HG03064 (cell line): ENCODE data around the gene KLF13.

Experiments
- ATAC-seq: cut with Tn5 transposase; IDR thresholded peaks from one replicate; pipeline ENCODE4 v1.9.1; 2021; ENCODE audit warnings: low read depth; ENCODE audit not compliant: unreplicated experiment

The KLF13 gene

DNA sequence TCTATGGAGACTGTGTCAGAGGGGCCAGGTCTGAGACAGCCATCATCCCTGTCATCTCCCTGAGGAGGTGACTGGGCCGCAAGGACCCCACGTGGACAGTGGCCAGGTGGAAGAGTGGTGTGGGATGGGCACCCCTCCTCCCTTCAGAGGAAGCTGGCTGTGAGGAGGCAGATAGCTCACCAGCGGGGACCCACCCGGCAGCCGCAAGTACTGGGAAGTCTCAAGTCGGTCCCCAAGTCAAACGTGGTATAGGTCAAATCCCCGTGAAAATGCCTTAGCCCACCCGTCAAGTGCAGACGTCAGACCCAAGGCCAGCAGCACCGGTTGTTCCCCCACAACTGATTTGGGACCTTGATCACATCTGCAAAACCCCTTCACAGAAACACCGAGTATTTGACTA lies 12.3 kb upstream of the KLF13 start:
- ATAC-seq, result no peak

DNA sequence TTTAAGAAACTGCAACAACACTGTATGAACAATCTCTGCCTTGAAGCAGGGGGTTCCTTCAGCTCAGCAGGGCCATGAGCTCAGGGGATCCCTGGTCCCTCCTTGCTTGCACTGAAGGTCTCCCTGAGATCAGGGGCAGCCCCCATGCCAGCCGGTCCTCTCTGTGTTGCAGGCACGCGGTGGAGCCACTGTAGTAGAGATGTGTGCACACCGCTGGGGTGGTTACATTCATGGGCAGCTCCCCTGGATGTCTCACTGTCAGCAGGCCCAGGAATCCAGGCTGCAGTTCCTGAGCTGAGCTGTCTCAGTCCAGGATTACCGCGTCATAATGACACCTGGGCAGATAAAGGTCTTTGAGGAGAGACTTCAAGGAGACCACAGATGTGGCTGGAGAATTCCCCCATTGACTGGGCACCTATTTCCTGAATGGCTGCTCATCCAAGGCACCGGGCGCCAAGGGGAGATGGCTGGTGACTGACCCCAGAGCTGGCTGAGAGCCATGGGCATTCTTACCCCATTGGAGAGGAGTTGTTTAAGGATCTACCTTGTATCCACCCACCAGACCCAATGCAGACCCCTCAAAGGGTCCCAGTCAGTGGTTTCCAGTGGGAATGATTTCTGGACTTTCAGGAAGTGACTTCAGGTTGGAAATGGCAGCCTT lies 10.4 kb upstream of the KLF13 start:
- no peak for ATAC-seq

DNA sequence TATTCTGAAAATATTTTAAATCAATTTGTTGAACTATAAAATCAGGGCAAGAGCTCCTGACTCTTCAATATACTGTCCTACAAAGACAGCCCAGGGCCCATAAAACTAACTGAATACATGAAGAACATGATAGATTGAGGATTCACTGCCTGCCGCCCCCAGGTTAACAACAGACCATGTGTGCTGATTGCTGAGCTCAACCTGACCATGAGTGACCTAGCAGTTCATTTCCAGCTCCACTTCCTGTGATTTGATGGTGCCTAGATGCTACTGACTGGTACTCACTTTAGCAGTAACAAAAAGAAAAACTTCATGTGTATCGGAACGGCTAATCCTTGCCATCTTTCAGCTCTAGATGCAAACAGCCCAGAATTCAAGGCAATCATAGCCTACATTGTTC lies 9.6 kb upstream of the KLF13 start:
- no peak for ATAC-seq

DNA sequence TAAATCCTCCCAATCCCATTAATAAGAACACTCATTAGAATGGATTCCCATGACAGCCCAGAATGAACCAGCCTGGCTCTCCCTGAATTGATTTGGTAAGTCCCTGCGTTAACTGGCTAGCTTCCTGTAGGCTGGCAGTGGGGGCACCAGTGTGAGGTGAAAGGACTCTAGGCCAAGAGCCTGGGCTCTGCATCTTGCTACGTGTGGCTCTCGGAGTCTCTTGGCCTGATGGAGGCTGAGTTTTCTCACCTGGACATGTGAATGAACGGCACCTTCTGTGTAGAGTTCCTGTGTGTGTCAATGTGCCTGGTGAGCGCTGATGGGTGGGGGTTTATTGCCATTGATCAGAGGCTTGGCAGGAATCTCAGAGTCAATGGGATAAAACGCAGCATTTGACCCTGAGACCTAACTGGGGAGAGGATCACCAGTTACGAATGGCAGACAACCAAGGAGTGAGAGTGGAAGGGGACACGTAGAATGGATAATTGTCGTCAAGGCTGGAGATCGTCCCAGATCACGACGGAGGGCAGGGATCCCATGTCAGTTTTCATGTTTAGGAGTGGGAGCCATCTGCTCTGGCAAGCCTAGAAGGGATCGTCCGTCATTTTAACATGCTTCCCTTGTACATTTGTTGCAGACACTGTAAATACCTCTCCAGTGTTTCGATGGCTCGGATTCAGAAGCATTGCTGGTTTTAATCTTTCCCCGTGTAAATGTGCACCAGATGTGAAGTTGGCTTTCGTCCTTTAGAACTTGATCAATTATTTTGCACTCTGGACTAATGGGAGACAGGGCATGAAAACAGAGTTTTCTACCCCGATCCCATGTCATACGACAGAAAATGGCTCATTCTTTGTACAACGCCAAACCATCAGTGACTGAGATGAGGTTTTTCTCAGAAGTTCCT lies 9.0 kb upstream of the KLF13 start:
- no peak for ATAC-seq

DNA sequence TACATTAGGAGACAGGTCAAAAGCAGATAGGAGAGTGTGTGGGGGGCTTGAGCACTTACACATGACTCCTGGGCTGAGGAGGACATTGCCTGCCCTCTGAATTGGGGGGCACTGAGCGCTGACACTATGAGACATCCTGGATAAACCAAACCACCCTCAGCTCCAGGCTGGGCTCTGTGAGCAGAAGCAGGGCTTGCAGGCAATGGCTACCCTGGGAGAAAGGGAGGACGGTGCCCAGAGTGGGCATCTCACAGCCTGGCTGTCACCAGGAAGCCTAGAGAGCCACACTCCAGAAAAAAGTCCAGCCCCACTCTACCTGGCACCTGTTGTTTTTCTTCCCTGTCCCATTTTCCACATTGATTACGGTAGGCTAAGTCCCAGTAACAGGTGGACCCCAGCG lies 8.2 kb upstream of the KLF13 start:
- no peak for ATAC-seq

DNA sequence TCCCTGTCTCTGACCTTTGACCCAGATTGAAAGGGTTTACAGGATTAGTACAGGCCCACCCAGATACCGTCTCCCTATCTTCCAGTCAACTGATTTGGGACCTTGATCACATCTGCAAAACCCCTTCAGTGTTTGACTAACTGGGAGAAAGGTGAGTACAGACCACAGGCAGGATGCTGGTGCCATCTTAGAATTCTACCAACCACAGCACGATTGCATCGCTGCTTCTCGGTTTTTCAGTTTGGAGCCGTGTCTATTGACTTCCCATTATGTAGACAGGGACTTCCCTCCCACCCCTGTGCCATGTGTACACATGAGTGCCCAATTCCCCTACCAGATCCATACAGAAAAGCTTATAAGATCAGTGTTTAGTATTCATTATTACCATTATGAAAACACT lies 6.6 kb upstream of the KLF13 start:
- ATAC-seq, result no peak

DNA sequence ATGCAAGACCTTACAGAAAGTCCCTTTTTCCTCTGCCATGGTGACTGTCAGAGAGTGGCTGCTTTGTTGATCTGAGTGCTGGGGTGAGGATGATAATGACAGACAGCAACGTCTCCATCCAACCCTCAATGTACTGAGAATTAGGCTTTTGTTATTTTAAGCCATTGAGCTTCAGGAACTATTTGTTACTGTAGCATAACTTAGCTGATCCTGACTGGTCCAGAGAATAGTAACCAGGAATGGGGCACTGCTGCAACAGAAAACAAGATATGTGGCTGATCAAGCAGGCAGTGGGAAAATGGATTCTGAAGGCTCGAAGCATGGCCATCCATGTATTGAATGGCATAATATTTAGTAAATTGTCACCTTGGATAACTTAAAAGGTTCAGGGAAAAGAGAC lies 5.2 kb upstream of the KLF13 start:
- no peak for ATAC-seq

DNA sequence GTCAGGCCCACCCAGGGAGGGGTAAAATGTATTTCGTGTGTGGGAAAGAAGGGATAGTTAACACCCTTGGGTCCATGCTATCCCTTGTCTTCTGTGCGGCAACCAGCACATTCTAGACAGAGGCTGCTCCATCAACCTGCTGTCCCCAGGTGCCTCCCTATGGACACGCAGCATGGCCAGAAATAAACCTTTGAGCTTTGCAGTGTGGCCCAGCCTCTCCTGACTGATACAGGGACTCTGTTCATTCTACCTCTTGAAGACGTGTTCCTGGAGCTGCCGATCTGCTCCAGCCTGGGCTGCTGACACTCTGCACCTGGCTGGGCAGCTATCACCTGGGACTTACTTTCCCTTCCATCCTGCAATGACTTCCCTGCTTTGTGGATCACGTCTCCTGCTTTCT lies 4.1 kb upstream of the KLF13 start:
- ATAC-seq, result no peak

DNA sequence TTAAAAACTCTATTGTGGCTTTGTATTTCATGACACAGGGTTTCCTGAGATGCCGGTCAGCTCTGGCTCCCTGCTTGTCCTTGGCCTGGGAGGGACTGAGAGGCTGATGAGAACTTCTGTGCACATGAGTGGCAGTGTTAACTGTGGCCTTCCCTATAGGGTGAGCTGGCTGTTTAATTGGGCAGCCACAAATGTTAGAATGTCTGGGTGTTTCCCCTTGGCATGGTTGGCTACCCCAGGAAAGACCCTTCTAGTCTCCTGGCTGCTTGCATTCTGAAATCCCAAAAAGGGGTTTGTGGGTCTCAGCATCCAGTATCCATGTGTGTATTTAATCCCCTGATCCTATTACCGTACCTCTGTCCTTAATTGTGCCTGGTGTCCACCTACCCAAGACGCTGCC lies 3.0 kb upstream of the KLF13 start:
- ATAC-seq, result no peak

DNA sequence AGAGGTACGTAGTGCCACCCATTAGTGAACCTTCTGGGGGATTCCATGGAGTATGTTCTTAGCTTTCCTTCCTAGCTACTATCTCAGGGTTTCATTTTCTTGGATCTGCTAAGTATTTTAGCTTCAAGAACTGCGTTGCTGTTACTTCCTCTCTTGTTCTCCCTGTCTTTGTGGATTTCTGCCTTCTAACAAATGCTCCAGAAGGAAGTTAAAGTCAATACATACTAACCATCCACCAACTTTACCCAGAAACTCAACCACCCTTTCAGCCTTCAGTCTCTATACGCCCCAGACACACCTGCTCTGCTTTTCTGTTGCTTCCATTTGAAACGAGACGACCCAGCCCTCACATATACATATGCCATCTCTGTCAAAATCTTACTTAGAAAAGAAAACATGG lies 2.4 kb upstream of the KLF13 start:
- no peak for ATAC-seq

DNA sequence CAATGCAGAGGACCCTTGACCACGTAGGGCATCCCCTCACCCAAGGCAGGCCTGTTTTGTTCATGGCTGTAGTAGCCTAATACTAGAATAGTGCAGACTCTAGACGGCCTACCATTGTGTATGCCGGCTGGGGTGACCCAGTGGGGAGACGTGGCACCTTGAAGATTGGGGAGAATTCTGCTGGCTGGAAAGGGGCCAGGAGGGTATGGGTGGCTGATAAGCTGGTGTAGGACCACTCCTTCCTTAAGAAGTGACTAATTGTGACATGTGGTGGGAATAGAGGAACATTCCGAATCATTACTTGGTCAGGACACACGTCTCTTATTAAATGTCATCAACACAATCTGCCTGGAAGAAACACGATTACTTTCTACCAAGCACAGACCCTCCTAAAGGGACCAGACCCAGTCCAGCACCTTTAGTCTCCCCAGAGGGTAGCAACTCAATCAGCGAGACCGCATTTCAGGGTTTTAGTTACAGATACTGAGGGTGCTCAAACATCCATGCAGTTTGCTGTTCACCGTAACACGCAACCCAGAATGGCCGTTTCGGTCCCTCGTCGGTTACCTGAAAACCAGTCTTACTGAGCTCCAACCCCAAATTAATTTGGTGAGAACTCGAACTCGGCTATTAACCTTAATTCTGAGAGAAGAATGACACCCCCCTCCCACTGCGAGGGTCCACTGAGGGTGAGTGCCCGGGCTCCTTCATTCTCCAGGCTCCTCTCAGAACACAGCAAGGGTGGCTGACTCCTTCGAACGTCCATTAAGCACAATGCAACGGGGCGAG lies 1.6 kb upstream of the KLF13 start:
- no peak for ATAC-seq

DNA sequence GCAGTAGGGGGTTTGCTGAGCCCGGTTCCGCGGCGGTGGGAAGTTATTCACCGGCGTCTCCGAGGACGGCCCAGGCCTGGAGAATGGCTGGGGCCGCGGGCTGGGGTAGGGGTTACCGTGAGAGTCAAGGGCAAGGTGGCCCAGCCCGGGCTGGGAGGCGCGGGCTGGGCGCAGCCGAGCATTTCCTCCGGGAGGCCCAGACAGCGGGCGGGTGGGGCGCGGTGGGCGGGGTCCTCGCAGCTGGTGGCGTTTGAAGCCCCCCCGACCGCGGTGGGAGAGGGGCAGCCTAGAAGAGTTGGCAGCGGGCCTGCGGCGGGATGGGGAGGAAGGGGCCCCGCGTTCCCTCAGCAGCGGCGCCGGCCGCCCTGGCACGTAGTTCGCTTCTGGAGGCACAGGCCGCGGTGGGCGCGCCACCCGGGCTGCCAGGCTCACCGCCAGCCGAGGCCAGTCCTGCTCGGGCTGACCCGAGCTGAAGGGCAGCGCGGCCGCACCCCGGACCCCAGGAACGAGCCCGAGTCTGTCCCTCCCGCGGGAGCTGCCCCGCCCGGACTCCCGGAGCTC lies 960 bp upstream of the KLF13 start:
- ATAC-seq, result no peak

DNA sequence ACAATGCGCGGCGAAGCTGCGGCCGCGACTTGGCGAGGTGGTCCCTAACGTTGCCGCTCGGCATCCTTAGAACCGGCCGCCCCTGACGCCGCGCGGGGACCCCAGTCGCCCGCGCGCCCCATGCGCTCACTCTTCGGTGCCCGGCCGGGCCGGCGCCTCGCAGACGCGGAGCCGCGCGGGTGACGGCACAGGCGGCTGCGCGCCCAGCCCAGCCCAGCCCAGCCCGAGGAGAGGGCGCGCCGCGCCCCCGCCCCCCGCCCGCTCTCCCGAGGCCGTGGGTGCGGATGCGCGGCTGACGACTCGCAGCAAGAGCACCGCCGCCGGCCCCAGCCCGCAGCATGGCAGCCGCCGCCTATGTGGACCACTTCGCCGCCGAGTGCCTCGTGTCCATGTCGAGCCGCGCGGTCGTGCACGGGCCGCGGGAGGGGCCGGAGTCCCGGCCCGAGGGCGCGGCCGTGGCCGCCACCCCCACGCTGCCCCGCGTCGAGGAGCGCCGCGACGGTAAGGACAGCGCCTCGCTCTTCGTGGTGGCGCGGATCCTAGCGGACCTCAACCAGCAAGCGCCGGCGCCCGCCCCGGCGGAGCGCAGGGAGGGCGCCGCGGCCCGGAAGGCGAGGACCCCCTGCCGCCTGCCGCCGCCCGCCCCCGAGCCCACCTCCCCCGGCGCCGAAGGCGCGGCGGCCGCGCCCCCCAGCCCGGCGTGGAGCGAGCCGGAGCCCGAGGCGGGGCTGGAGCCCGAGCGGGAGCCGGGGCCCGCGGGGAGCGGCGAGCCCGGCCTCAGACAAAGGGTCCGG lies 437 bp downstream of the KLF13 start:
- ATAC-seq, result peak; percentile 22

DNA sequence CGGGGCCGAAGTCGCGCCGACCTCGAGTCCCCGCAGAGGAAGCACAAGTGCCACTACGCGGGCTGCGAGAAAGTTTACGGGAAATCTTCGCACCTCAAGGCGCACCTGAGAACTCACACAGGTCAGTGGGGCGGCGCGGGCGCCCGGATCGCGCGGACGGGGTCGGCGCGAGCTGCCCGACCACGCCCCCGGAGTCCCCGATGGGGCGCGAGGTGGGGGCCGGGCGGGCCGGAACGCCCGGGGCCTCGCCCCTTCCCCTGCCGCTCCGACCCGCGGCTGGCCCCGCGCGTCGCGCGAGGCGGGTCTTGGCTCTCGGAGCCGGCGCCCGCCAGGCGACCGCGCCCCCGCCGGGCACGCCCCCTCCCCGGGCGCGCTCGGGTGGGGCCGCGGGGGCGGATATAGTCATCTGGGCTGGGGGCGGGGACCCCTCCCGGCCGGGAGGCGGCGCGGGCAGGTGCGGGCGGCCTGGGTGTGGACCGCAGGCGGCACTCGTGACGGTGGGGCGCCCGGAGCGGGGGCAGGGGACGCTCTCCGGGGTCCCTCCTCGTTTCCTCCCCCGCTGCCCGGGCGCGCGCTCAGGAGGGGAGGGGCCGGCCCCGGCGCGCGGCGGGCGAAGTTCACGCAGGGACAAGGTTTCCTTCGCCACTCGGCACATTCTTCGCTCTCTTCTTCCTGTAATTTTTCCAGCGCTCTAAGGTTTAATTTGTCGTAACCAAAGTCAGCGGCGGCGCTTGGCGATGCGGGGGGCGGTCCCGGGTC lies 1.2 kb downstream of the KLF13 start:
- no peak for ATAC-seq

DNA sequence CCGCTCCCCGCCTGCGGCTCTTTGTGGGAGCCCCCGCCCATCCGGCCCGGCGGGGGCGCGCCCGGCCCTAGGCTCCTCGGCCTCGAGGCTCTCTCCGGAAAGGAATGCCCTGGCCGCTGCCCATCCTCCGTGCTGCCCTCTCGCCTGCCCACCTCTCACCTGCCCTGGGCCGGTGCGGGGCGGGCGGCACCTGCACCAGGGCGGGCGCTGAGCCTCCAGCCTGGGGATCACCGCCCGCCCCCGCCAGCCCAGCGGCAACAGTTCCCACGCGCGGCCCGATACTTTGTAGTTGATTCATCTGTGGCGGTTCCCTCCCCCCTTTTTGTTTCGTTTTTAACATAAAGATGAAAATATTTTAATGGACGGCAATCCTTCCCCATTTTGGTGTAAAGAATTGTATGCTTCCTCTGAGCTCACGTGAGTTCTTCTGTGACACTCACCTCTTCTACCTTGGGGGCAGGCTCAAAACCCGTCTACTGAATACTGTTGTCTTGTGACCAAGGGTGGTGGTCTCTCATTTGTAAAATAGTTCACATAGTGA lies 1.9 kb downstream of the KLF13 start:
- ATAC-seq, result no peak

DNA sequence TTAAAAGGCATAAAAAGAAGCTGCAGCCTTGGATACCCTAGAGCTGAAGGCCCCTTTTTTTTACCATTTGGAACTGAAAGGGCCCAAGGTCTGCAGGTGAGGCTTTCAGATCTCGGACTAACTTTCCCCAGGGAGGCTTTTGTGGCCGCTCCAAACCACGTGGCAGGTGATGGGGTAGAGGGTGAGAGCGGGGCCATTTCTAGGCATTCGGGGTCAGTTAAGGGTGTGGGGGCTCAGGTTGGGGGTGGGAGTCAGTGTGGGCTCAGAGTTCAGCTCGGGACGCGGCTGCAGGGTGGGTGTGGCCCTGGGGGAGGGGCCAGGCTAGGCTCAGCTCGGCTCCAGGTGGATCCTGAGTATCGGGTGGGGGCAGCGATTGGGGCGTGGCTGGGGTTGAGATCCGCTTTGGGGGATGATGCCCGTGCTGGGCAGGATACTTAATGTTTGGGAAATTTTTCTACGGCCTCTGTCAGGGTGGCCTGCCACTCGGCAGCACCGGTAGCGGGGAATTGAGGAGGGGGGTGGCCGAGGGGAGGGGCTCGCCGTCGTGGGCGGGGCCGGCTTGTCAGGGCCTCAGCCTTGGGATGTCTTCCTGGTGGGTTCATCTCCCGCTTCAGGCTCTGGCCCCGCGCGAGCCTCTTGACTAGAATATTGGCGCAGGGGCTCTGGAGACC lies 2.5 kb downstream of the KLF13 start:
- no peak for ATAC-seq

DNA sequence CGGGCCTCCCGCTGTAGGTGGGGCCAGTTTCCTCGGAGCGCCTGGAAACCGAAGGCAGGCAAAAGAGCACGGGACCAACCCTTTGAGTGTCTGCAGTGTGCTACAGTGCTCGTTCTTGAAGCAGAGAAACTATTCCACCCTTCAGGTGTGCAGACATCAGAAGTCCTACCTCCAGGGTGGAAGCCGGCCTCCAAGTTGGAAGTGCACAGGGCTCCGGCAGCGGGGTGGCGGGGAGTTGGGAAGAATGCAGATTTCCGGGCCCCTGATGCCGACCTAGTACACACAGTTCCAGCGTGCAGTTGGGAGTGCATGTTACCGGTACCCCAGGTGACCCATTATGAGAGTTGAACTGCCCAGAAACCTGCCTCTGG lies 3.0 kb downstream of the KLF13 start:
- ATAC-seq, result no peak

DNA sequence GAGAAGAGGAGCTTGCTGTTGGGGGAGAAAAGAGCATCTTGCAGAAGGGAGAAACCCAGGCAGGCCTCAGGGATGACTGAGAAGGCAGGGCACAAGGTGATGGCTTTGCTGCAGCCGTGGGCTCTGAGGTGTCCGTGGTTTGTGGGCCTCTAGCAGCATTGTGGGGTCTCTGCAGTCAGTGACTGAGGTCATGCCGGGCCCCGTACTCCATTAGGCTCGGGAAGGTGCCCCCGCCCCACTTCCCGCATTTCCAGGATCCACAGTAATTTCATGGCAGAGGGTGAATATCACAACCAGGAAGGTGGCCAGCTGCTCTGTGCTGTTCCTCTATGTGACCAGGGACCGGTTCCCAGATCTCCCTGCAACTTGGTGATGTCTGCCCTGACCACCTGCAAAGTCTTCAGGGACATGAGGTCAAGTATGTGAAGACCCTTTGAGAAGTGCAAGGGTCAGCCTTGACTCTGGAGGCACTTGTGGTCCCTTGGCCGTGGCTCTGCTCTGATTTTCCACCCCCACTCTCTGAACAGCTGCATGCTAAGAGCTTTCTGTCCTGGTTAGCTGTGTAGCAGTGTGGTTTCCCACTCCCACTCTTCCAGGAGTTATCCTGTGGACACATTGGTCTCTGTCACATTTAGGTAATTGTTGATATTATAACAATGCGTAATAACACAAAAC lies 3.6 kb downstream of the KLF13 start:
- ATAC-seq, result no peak
